GM18517 (cell line): ENCODE measurements around the gene TRMT6.

Experiments
- ATAC-seq: cut with Tn5 transposase; IDR thresholded peaks from one replicate; pipeline ENCODE4 v1.9.1; 2021; ENCODE audit warnings: mild to moderate bottlenecking, moderate library complexity; ENCODE audit not compliant: unreplicated experiment

TRMT6 gene

GRCh38 chr20:5900908-5901307 is 49.4 kb downstream of the TRMT6 start:
- ATAC-seq: no peak

GRCh38 chr20:5899444-5899843 is 50.9 kb downstream of the TRMT6 start:
- no peak for ATAC-seq

- ATAC-seq: no peak
Observed at GRCh38 chr20:5895626-5896025, 54.7 kb downstream of the TRMT6 start.

- no peak for ATAC-seq
Observed at GRCh38 chr20:5893621-5894020, 56.7 kb downstream of the TRMT6 start.

GRCh38 chr20:5893052-5893451 is 57.3 kb downstream of the TRMT6 start:
- no peak for ATAC-seq

- ATAC-seq: no peak
Observed at GRCh38 chr20:5890773-5891441, 59.4 kb downstream of the TRMT6 start.

- ATAC-seq: no peak
Observed at GRCh38 chr20:5888041-5888440, 62.3 kb downstream of the TRMT6 start.

GRCh38 chr20:5887386-5887785 is 62.9 kb downstream of the TRMT6 start:
- ATAC-seq: no peak
